UCSD-AML1 (cell line): ENCODE data around the gene SRGAP1.

ENCODE experiments used
- DNase-seq: peaks from one replicate; lab custom pipeline; 2025; ENCODE audit not compliant: unreplicated experiment; lab: John Stamatoyannopoulos, UW

The SRGAP1 gene

GRCh38 chr12:63904653-63905052 is 60.2 kb downstream of the SRGAP1 start:
- DNase-seq = no peak

- no peak for DNase-seq
These were observed 61.0 kb downstream of the SRGAP1 start for GRCh38 chr12:63905544-63905943.

GRCh38 chr12:63906876-63907275 is 62.4 kb downstream of the SRGAP1 start:
- DNase-seq = no peak

GRCh38 chr12:63907561-63907960 is 63.1 kb downstream of the SRGAP1 start:
- DNase-seq = no peak

- no peak for DNase-seq
These were observed 65.2 kb downstream of the SRGAP1 start for GRCh38 chr12:63909746-63910145.

- DNase-seq = no peak
These were observed 66.8 kb downstream of the SRGAP1 start for GRCh38 chr12:63911341-63911740.

GRCh38 chr12:63912651-63913050 is 68.2 kb downstream of the SRGAP1 start:
- no peak for DNase-seq

GRCh38 chr12:63913929-63914328 is 69.4 kb downstream of the SRGAP1 start:
- no peak for DNase-seq

- no peak for DNase-seq
These were observed 70.8 kb downstream of the SRGAP1 start for GRCh38 chr12:63915105-63915800.

GRCh38 chr12:63916561-63917476 is 72.3 kb downstream of the SRGAP1 start:
- DNase-seq = no peak

GRCh38 chr12:63917477-63917862 is 73.0 kb downstream of the SRGAP1 start:
- no peak for DNase-seq

- DNase-seq = no peak
These were observed 73.6 kb downstream of the SRGAP1 start for GRCh38 chr12:63917864-63918799.

GRCh38 chr12:63918800-63919300 is 74.3 kb downstream of the SRGAP1 start:
- no peak for DNase-seq

GRCh38 chr12:63919756-63920155 is 75.3 kb downstream of the SRGAP1 start:
- no peak for DNase-seq

GRCh38 chr12:63921157-63921556 is 76.7 kb downstream of the SRGAP1 start:
- DNase-seq = no peak

GRCh38 chr12:63922474-63922873 is 78.0 kb downstream of the SRGAP1 start:
- DNase-seq = no peak

GRCh38 chr12:63924781-63925180 is 80.3 kb downstream of the SRGAP1 start:
- no peak for DNase-seq

- DNase-seq = no peak
These were observed 83.0 kb downstream of the SRGAP1 start for GRCh38 chr12:63927511-63927910.

- DNase-seq = no peak
These were observed 83.8 kb downstream of the SRGAP1 start for GRCh38 chr12:63928305-63928704.

- DNase-seq = no peak
These were observed 84.9 kb downstream of the SRGAP1 start for GRCh38 chr12:63929426-63929825.

- DNase-seq = no peak
These were observed 86.5 kb downstream of the SRGAP1 start for GRCh38 chr12:63930971-63931370.
